ENCODE measurements around the gene FZD8. TPM values are rescaled to one million over a fixed set of nuclear protein-coding genes. Genes with fewer than 3 reads are reported as not detected.

The FZD8 gene
- total and polyA plus RNA-seq, 2 donors (not counting 1 experiment from before 2014, with no cell fraction given): 0.76 to 1.7 TPM

DNA sequence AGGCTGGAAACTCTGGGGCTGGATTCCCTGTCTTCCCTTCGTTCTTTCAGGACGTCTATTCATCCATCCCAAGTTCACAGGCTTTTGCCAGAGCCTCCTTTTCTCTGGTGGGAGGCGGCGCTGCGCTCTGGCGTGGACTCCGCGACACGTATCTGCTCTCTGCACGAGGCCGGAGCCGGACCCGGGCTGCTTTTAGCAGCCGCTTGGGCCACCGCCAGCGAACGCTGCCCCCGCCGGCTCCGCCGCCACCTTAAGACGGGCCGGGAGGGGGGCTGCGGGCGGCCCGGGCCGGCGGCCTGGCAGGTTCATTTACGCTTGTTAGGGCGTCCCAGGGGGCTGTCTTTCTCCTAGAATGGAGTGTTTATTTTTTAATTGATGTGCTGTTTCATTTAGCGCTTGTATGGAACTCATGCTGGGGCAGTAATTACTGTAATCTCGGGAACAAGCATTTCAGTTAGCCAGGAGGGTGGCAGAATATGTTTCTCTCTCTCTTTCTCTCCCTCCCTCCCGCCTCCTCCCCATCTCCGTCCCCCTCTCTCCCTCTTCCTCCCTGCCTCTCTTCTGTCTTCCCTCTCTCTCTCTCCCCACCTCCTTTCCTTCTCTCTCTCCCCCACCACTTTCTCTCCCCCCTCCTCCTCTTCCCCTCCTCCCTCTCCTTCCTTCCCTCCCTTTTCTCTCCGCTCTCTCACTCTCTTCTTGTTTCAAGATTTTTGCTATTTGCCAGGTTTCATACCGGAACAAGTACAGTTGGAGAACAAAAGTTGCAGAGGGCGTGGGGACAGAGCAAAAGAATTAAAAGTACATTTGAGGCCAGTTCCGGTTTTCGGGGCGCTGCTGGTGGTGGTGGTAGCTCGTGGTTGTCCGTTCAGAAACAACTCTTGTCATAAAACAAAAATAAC, 1.3 kb upstream of the FZD8 start:
- ChIA-PET POLR2A (interaction anchor here (0.6 kb wide), 1 partner anchor 524 kb away, joined by 3 read pairs; no protein-coding TSS in a partner anchor), CTCF (interaction anchor here (0.7 to 4.0 kb wide), 3 partner anchors 7 to 248 kb away, joined by 3 to 20 read pairs (median 3); no protein-coding TSS in a partner anchor)
- H3K4me3 Mint-ChIP-seq: peak overlapping the region; percentile 94
- H4K20me1 ChIP-seq (ENCODE audit: control insufficient read depth, insufficient read depth, low read length, poor library complexity, severe bottlenecking): no peaks in the 10 kb centered on the region
- H3K27me3 Mint-ChIP-seq: peaks cover 25% of the 10 kb centered on the region
- H3K4me2 ChIP-seq (replicated peaks; ENCODE audit: low read depth, low read length, poor library complexity, severe bottlenecking): peak overlapping the region; percentile 85
- peak overlapping the region; percentile 79 for H2AFZ ChIP-seq (ENCODE audit: insufficient read depth, low read depth, low read length, poor library complexity, severe bottlenecking)
- TF ChIP-seq EZH2 (IDR thresholded peaks at IDR 0.05; ENCODE audit: borderline replicate concordance, insufficient read depth, low read depth, low read length, poor library complexity, severe bottlenecking): no peak
- TF ChIP-seq, protein P1, sequence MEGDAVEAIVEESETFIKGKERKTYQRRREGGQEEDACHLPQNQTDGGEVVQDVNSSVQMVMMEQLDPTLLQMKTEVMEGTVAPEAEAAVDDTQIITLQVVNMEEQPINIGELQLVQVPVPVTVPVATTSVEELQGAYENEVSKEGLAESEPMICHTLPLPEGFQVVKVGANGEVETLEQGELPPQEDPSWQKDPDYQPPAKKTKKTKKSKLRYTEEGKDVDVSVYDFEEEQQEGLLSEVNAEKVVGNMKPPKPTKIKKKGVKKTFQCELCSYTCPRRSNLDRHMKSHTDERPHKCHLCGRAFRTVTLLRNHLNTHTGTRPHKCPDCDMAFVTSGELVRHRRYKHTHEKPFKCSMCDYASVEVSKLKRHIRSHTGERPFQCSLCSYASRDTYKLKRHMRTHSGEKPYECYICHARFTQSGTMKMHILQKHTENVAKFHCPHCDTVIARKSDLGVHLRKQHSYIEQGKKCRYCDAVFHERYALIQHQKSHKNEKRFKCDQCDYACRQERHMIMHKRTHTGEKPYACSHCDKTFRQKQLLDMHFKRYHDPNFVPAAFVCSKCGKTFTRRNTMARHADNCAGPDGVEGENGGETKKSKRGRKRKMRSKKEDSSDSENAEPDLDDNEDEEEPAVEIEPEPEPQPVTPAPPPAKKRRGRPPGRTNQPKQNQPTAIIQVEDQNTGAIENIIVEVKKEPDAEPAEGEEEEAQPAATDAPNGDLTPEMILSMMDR (IDR thresholded peaks at IDR 0.05): no peak
- no peak overlapping the region for H3K27ac Mint-ChIP-seq
- H3K4me1 Mint-ChIP-seq: peaks cover 29% of the 10 kb centered on the region
- intact Hi-C loops (cut with micrococcal nuclease): loop anchor here (1.0 to 5.0 kb wide), 3 partner anchors 264 to 516 kb away; partner anchors contain the start of genes CCNY and CREM
- H3K4me3 ChIP-seq (ENCODE audit: control extremely low read depth in 1 of 5, extremely low read depth in 1 of 5, insufficient read depth in 1 of 5, low read depth in 2 of 5, low read length in 4 of 5): peak overlapping the region; percentile 45 to 74 (median 63)
- peaks cover 0 to 31% (median 14%) of the 10 kb centered on the region in 4 experiments for H3K27me3 ChIP-seq (replicated peaks in 1 of 4; ENCODE audit: control extremely low read depth in 1 of 4, control insufficient read depth in 3 of 4, insufficient read depth in 4 of 4, low read length in 3 of 4)
- H3K36me3 ChIP-seq (replicated peaks in 1 of 2; ENCODE audit: control extremely low read depth in 1 of 2, control insufficient read depth in 1 of 2, extremely low read depth in 1 of 2, insufficient read depth in 2 of 2, low read length in 1 of 2): no peaks in the 10 kb centered on the region
- 3% methylated on average over 33 of the region's 42 CpGs for WGBS (ENCODE audit: insufficient coverage)
- DNase-seq: peak; percentile 45
- no peak for ATAC-seq (ENCODE audit: low read depth)
- H3K9me3 Mint-ChIP-seq (ENCODE audit: insufficient read depth): no peaks in the 10 kb centered on the region
- peak overlapping the region; percentile 73 for H3K9ac ChIP-seq (ENCODE audit: low read length)
- H3K9me3 ChIP-seq (ENCODE audit: control extremely low read depth in 1 of 3, control insufficient read depth in 2 of 3, insufficient read depth in 1 of 3, low read length in 2 of 3): peaks cover 0 to 9% (median 0%) of the 10 kb centered on the region in 3 donors
- H3K4me1 ChIP-seq (ENCODE audit: control insufficient read depth in 2 of 2, insufficient read depth in 2 of 2, low read length in 2 of 2): peaks cover 22 to 29% of the 10 kb centered on the region in 2 donors
- H3K79me2 ChIP-seq (ENCODE audit: control insufficient read depth, insufficient read depth, low read length): no peaks in the 10 kb centered on the region
- no peak overlapping the region for H3K27ac ChIP-seq (ENCODE audit: low read length in 2 of 2)

DNA sequence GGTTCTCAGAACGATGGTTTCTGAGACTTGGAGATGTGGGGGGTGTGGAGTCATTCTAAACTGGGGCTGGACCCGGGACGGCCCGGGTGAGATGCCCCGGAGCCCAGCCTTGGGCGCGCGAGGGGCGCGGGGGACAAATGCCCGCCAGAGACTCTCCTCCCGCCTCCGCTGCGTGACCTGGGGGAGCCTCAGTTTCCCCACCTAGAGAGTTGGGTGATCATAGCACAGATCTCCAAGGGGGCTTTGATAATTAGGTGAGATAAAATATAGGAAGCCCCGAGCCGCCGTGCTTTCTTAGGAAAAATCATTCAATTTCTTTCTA, 658 bp upstream of the FZD8 start:
- Histone ChIP-seq H3K4me2 (replicated peaks; ENCODE audit: low read depth, low read length, poor library complexity, severe bottlenecking) (peak overlapping the region; percentile 85), H3K27ac (ENCODE audit: low read length in 2 of 2) (no peak overlapping the region), H3K36me3 (replicated peaks in 1 of 2; ENCODE audit: control extremely low read depth in 1 of 2, control insufficient read depth in 1 of 2, extremely low read depth in 1 of 2, insufficient read depth in 2 of 2, low read length in 1 of 2) (no peaks in the 10 kb centered on the region), H3K4me1 (ENCODE audit: control insufficient read depth in 2 of 2, insufficient read depth in 2 of 2, low read length in 2 of 2) (peaks cover 22 to 29% of the 10 kb centered on the region in 2 donors), H3K4me3 (ENCODE audit: control extremely low read depth in 1 of 5, extremely low read depth in 1 of 5, insufficient read depth in 1 of 5, low read depth in 2 of 5, low read length in 4 of 5) (peak overlapping the region; percentile 45 to 74 (median 63)), H2AFZ (ENCODE audit: insufficient read depth, low read depth, low read length, poor library complexity, severe bottlenecking) (peak overlapping the region; percentile 79), H3K27me3 (replicated peaks in 1 of 4; ENCODE audit: control extremely low read depth in 1 of 4, control insufficient read depth in 3 of 4, insufficient read depth in 4 of 4, low read length in 3 of 4) (peaks cover 0 to 37% (median 18%) of the 10 kb centered on the region in 4 experiments), H4K20me1 (ENCODE audit: control insufficient read depth, insufficient read depth, low read length, poor library complexity, severe bottlenecking) (no peaks in the 10 kb centered on the region), H3K9me3 (ENCODE audit: control extremely low read depth in 1 of 3, control insufficient read depth in 2 of 3, insufficient read depth in 1 of 3, low read length in 2 of 3) (peaks cover 0 to 9% (median 0%) of the 10 kb centered on the region in 3 donors), H3K79me2 (ENCODE audit: control insufficient read depth, insufficient read depth, low read length) (no peaks in the 10 kb centered on the region), H3K9ac (ENCODE audit: low read length) (peak overlapping the region; percentile 73)
- H3K4me3 Mint-ChIP-seq: peak overlapping the region; percentile 94
- H3K4me1 Mint-ChIP-seq: peaks cover 29% of the 10 kb centered on the region
- no peak overlapping the region for H3K27ac Mint-ChIP-seq
- H3K27me3 Mint-ChIP-seq: peaks cover 31% of the 10 kb centered on the region
- intact Hi-C loops (cut with micrococcal nuclease): loop anchor here (1.0 to 5.0 kb wide), 3 partner anchors 263 to 515 kb away; partner anchors contain the start of genes CCNY and CREM
- 5% methylated on average over 5 of the region's 17 CpGs for WGBS (ENCODE audit: insufficient coverage)
- ChIA-PET POLR2A (no interaction called here), CTCF (no interaction called here)
- DNase-seq: no peak
- ATAC-seq (ENCODE audit: low read depth): no peak
- no peaks in the 10 kb centered on the region for H3K9me3 Mint-ChIP-seq (ENCODE audit: insufficient read depth)
- TF ChIP-seq, protein P1 (IDR thresholded peaks at IDR 0.05): no peak
- TF ChIP-seq EZH2 (IDR thresholded peaks at IDR 0.05; ENCODE audit: borderline replicate concordance, insufficient read depth, low read depth, low read length, poor library complexity, severe bottlenecking): no peak

Data from B cell (primary cell).